IgD-negative memory B cell (primary cell): ENCODE measurements around the gene NFIC. TPM values are rescaled to one million over a fixed set of nuclear protein-coding genes. Genes with fewer than 3 reads are reported as not detected.
A peak's percentile ranks its signal among the peaks of the same experiment; 100 is the strongest.

Source experiments
- H3K27ac Mint-ChIP-seq, 3 donors: one replicate each; pipeline ENCODE4 v1.8.0; 2020 to 2022; ENCODE audit warnings: mild to moderate bottlenecking in 3 of 3, mixed read lengths in 3 of 3, moderate library complexity in 1 of 3
- H3K27me3 Mint-ChIP-seq: one replicate; pipeline ENCODE4 v1.8.0; 2021; ENCODE audit warnings: mixed read lengths
- H3K36me3 Mint-ChIP-seq: one replicate; pipeline ENCODE4 v1.8.0; 2020; ENCODE audit warnings: mild to moderate bottlenecking, mixed read lengths
- H3K4me1 Mint-ChIP-seq, 3 donors: one replicate each; pipeline ENCODE4 v1.8.0; 2020 to 2022; ENCODE audit warnings: mixed read lengths in 3 of 3, mild to moderate bottlenecking in 1 of 3
- H3K4me3 Mint-ChIP-seq, 4 donors: one replicate each; pipeline ENCODE4 v1.8.0; 2020 to 2022; ENCODE audit warnings: mild to moderate bottlenecking in 4 of 4, mixed read lengths in 4 of 4, moderate library complexity in 3 of 4
- H3K9me3 Mint-ChIP-seq, 3 donors: one replicate each; pipeline ENCODE4 v1.8.0; 2020 to 2021; ENCODE audit warnings: mixed read lengths in 3 of 3, mild to moderate bottlenecking in 1 of 3
- polyA plus RNA-seq: library from polyadenylated mRNA; unstranded; fragments of 300-500 nt; fragmentation: Illumina TruSeq; gene quantifications from one replicate; pipeline ENCODE4 v1.2.3, GENCODE V29; 2021

Gene NFIC
- polyA plus RNA-seq, 1 donor from 2014 or later, result 12.8 TPM

DNA sequence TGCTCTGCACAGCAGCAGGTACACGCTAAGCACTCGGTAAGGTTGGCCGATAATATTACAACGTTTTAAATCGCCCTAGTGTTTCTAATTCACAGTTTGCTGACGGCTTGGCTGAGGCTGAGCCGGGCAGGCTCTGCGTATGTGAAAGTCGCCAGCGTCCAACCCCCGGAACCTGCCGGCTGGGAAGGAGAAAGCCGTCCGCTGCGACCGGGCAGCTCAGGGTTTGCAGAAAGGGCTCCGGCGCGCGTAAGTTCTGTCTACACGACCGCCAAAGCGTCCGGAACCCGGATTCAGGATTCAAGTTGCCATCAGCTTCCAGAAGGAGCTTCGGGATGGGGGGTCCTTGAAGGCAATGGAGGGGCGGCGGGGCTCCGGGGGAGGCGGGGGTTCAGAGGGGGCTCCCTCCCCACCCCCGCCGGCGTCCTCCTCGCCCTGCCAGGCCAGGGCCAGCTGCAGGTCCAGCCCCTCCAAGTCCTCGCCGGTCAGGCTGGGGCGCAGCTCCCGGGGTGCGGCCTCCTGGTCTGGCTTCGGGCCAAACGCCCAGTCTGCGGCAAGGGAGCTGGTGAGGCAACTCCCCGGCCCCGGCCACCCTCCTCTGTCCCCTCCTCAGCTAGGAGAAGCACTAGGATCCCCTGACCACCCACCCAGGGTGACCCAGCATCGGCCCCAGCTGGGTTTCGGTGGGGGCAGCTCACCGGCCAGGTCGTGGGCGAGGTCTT lies 116.3 kb downstream of the NFIC start:
- Mint-ChIP-seq H3K36me3 (no peaks in the 10 kb centered on the region), H3K27me3 (peaks cover 3% of the 10 kb centered on the region), H3K27ac (no peak overlapping the region), H3K4me3 (peak overlapping the region in 1 of 4 donors; percentile 54), H3K9me3 (no peaks in the 10 kb centered on the region), H3K4me1 (peaks cover 4 to 7% (median 5%) of the 10 kb centered on the region in 3 donors)

DNA sequence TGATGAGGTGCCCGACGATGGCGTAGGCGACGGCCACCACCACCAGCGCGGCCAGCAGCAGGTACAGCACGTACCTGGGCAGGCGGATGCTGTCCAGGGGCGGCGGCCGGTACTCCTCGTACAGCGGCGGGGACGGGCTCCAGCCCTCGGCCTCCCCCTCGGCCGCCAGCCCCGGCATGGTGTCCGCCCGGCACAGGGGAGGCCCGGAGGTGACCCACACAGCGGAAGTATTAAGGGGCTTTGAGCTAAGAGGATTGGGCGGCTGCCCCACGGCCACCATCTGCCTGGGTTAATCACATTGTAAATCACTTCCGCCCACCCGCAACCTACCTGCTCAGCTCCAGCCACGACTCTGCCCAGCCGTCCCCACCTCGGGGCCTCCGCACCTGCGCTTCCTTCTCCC lies 116.8 kb downstream of the NFIC start, which contains the start of gene SMIM44:
Gene SMIM44, minus strand, starts transcription at position 216 of the 403 bp plus-strand sequence. Its CDS starts 38 bp downstream, at position 178.
- Mint-ChIP-seq H3K4me3 (peak within 1 kb of the TSS in 1 of 4 donors; percentile 54), H3K36me3 (no peaks in the 10 kb centered on the region), H3K9me3 (no peaks in the 10 kb centered on the region), H3K27me3 (peaks cover 3% of the 10 kb centered on the region), H3K27ac (no peak within 1 kb of the TSS), H3K4me1 (peaks cover 3 to 4% (median 4%) of the 10 kb centered on the region in 3 donors)

DNA sequence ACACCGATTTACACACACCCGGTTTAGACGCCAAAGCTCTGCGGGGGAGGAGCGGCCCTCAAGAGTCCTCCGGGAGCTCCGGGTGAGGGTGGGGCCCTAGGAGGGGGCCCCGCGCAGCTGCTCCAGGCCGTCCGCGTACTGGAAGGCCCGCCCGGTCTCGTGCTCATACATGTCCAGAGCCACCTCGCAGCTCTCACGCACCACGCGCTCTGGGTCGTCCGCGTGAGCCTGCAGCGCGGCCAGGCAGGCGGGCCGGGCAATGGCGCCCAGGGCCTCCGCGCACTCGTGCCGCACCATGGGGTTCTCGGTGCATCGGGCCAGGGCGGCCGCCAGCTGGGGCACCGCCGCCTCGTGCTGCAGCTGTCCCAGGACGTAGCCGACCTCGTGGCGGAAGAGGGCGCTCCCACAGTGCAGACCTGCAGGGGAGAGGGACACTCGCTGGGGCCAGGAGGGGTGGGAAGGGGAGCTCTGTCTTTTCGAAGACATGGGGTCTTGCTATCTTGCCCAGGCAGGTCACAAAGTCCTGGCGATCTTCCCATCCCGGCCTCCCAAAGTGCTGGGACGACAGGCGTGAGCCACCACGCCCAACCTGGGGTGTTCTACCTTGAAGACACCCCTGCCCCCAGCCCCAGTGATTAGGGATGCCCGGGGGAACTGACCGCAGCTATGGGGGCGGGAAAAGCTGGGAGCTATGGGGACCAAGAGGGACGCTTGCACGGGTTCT lies 125.2 kb downstream of the NFIC start:
- no peaks in the 10 kb centered on the region for H3K4me1 Mint-ChIP-seq
- no peak overlapping the region for H3K27ac Mint-ChIP-seq
- H3K27me3 Mint-ChIP-seq, result no peaks in the 10 kb centered on the region
- no peaks in the 10 kb centered on the region for H3K9me3 Mint-ChIP-seq
- peaks cover 2% of the 10 kb centered on the region for H3K36me3 Mint-ChIP-seq
- H3K4me3 Mint-ChIP-seq, result no peak overlapping the region

DNA sequence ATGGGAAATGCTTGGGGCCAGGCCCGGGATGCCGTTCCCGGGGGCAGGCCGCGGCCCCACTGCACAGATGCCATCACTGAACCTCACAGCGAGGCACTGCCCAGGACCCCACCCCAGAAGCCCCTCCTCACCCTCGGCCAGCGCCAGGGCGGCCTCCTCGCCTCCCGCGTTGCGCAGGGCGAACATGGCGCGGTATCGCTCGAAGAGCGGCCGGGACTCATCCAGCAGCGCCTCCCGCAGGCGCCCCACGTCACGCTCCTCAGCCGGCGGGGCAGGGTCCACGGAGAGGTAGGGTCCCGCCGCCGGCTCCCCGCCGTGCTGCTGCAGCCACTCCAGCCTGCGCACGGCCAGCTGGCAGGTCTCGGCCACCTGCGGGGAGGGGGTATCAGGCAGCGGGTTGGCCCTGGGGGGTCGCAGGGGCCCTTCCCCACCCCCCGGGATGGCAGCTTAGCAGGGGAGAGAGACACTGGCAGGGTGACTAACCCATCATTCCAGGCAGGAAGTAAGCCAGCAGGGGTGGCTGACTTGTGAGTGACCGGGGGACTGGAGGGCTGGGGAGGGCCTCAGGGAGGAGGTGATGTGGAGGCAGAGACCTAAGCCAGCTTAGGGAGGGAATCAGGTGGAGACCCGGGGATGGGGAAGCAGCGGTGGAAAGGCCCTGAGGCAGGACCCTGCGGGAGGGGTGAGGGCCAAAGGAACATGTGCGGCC lies 125.9 kb downstream of the NFIC start:
- Mint-ChIP-seq H3K27me3 (no peaks in the 10 kb centered on the region), H3K9me3 (no peaks in the 10 kb centered on the region), H3K27ac (peak overlapping the region in 1 of 3 donors; percentile 18), H3K4me1 (peaks cover 0 to 3% (median 0%) of the 10 kb centered on the region in 3 donors), H3K4me3 (peak overlapping the region in 1 of 4 donors; percentile 37), H3K36me3 (peaks cover 5% of the 10 kb centered on the region)

DNA sequence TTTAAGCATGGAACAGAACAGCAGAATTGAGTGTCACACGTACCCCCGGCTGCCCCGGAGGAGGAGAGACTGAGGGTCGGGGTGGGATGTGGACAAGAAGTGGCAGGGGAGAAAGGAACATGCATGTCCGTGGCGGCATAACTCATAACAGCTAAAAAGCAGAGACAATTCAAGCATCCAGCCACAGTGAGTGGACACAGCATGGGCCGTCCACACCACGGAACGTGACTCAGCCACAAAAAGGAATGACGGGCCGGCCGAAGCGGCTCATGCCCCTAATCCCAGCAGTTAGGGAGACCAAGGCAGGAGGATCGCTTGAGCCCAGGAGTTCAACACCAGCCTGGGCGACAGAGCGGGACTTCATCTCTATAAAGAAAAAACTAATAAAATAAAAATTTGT lies 126.5 kb downstream of the NFIC start:
- peaks cover 0 to 3% (median 0%) of the 10 kb centered on the region in 3 donors for H3K4me1 Mint-ChIP-seq
- H3K4me3 Mint-ChIP-seq, result no peak overlapping the region
- H3K27me3 Mint-ChIP-seq, result no peaks in the 10 kb centered on the region
- peak overlapping the region in 1 of 3 donors; percentile 18 for H3K27ac Mint-ChIP-seq
- peaks cover 5% of the 10 kb centered on the region for H3K36me3 Mint-ChIP-seq
- no peaks in the 10 kb centered on the region for H3K9me3 Mint-ChIP-seq

DNA sequence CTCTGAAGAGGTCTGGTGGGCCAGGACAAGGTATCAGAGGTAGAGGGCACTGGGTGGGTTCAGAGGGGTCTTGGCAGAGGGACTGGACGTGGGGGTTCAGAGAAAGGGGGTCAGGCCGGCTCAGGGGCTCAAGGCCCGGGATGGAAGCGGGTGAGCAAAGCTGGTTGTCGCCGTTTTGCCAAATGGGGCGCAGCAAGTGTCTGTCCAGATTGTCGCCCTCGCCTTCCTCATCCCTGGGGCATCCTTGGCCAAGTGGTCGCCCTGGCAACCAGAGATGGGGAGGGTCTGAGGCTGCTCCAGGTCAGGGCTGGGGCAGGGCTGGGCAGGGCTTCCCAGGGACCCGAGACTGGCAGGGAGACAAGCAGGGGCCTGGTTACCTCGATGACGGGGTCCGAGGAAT lies 127.3 kb downstream of the NFIC start:
- Mint-ChIP-seq H3K27me3 (no peaks in the 10 kb centered on the region), H3K9me3 (no peaks in the 10 kb centered on the region), H3K4me3 (no peak overlapping the region)

DNA sequence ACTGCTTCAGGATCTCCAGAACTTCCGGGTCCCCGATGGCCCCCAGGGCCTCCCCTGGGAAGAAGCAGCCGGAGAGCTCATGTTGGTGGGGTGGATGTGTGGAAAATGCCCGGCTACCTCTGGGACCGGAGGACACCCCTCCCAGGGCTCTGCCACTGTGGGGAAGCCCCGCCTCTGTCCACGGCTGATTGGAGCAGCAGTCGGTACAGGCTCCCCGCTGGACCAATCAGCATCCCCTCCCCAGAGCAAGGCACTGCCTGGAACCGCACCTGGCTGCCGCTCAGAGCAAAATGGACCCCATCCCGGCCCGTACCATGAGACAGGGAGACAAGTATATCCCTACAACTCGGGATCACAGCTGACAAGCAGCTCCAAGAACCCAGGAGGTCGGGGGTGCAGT lies 127.7 kb downstream of the NFIC start:
- Mint-ChIP-seq H3K4me1 (peaks cover 1 to 5% (median 3%) of the 10 kb centered on the region in 3 donors), H3K36me3 (peaks cover 7% of the 10 kb centered on the region), H3K27ac (no peak overlapping the region), H3K9me3 (no peaks in the 10 kb centered on the region), H3K27me3 (no peaks in the 10 kb centered on the region), H3K4me3 (no peak overlapping the region)

More for the DNA sequence above, 127.3 kb downstream of the NFIC start:
- H3K27ac Mint-ChIP-seq, result peak overlapping the region in 1 of 3 donors; percentile 39
- H3K4me1 Mint-ChIP-seq, result peaks cover 0 to 5% (median 0%) of the 10 kb centered on the region in 3 donors
- peaks cover 7% of the 10 kb centered on the region for H3K36me3 Mint-ChIP-seq

DNA sequence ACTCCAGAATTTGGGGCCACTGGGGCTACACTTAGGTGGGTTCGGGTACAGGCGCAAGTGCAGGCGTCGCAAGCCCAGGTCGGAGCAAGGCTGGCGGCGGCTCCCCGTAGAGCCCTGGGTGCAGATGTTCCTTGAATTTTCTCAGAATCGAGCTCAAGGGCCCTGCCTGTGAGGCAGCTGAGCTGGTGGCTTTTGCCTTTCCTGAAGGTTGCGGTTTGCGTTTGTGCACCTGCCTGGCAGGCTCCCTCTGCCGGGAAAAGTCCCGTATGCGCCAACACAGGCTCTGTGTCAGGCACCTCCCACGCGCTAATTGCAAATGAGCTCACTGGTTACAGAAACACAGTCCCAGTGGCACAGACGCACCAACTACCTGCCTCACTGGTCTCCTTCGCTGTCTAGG lies 128.2 kb downstream of the NFIC start:
- Mint-ChIP-seq H3K9me3 (no peaks in the 10 kb centered on the region), H3K27me3 (no peaks in the 10 kb centered on the region), H3K4me3 (no peak overlapping the region), H3K4me1 (peaks cover 3 to 7% (median 6%) of the 10 kb centered on the region in 3 donors), H3K36me3 (peaks cover 8% of the 10 kb centered on the region), H3K27ac (peak overlapping the region in 1 of 3 donors; percentile 39)

DNA sequence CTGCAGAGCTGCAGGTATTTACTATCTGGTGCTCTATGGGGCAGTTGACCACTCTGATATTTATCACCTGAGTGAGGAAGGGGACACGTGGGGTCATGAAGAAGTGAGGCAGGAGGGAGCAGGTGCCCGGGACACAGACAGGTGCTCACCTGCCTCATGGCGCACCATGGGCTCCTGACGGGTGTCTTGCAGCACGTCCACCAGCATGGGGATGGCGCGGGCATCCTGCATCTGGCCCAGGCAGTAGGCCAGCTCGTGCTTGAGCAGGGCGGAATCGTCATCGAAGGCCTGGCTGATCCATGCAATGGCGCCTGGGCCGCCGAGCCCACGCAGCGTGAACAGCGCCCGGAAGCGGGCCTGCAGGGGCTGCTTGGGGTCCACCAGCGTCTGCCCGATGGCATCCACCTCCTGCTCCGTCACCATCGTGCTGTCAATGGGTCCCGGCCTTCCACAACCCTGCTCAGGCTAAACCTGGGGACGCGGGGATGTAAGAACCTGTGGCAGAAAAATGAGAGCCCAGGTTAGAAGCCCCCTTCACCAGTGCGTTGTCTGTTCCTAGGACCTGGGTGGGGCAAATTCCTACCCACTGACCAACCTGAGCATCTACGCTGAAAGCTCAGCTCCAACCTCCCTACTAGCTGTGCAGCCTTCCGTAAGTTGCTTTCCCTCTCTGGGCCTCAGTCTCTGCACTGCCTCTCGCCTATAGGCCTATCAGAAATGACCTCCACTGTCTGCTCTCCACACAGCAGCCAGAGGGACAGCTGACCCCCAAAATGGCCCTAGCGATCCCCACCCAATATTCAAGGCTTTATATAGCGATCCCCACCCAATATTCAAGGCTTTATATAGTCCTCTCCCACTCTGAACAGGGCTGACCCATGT lies 130.2 kb downstream of the NFIC start:
- H3K9me3 Mint-ChIP-seq, result no peaks in the 10 kb centered on the region
- H3K4me1 Mint-ChIP-seq, result peaks cover 10 to 15% (median 12%) of the 10 kb centered on the region in 3 donors
- peaks cover 10% of the 10 kb centered on the region for H3K36me3 Mint-ChIP-seq
- peak overlapping the region in 2 of 3 donors; percentile 19 to 39 for H3K27ac Mint-ChIP-seq
- H3K4me3 Mint-ChIP-seq, result peak overlapping the region in 1 of 4 donors; percentile 76
- no peaks in the 10 kb centered on the region for H3K27me3 Mint-ChIP-seq

DNA sequence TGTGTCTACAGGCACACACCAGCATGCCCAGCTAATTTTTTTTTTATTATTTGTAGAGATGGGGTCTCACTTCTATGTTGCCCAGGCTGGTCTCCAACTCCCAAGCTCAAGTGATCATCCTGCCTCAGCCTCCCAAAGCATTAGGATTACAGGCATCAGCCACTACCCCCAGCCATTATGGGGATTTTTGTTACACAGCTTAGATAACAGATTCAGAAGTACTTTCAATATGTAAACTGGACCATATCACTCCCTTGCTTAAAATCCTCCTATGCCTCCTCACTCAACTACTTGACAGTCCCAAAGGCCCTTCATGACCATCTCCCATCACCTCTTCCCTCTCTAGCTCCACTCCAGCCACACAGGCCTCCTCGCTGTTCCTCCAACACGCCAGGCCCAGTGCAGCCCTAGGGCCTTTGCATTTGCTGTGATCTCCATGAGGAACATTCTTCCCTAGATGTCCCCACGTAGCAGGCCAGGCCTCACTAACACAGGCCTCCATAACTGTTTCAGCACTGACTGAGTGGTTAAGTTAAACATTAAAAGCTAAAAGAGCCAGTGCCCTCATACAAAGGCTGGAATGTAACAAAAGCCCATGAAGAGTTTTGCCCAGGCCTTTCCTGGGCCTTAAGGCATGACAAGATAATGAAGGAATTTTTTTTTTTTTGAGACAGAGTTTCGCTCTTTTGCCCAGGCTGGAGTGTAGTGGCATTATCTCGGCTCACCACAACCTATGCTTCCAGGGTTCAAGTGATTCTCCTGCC lies 131.6 kb downstream of the NFIC start:
- Mint-ChIP-seq H3K27me3 (no peaks in the 10 kb centered on the region), H3K9me3 (no peaks in the 10 kb centered on the region), H3K4me3 (peak overlapping the region in 2 of 4 donors; percentile 76 to 78), H3K27ac (peak overlapping the region in 1 of 3 donors; percentile 90), H3K4me1 (peaks cover 10 to 15% (median 12%) of the 10 kb centered on the region in 3 donors), H3K36me3 (peaks cover 10% of the 10 kb centered on the region)

DNA sequence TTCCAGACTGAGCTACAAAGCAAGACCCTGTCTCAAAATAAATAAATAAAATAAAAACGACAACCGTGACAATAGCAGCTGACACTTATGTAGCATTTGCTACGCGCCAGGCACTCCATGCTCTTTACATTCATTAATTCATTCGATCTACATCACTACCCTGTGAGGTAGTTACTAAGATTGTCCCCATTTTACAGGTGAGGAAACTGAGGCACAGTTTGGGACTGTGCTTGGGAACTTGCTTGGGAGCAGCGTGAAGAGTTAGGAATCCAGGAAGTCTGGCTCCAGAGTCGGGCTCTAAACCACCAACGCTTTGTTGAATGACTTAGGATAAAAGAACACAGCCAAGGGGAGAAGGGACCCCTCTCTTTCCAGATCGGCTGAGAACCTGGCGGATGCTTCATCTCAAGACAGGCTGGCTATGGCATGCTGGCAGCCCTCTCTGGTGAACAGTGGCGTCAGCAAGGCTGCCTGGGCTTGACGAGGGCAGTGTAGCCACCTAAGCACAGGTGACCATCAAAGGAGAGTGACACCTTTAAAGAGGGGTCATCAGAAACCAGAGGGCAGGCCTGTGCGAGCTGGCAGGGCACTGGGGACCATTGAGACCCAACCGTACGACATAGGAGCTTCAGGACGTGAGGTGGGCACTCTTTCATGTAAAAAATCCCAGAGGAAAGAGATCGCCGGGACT lies 133.5 kb downstream of the NFIC start:
- Mint-ChIP-seq H3K4me1 (peaks cover 12 to 15% (median 13%) of the 10 kb centered on the region in 3 donors), H3K27me3 (no peaks in the 10 kb centered on the region), H3K36me3 (peaks cover 10% of the 10 kb centered on the region), H3K4me3 (peak overlapping the region; percentile 86 to 98 (median 95)), H3K27ac (peak overlapping the region; percentile 90 to 99 (median 98)), H3K9me3 (no peaks in the 10 kb centered on the region)

DNA sequence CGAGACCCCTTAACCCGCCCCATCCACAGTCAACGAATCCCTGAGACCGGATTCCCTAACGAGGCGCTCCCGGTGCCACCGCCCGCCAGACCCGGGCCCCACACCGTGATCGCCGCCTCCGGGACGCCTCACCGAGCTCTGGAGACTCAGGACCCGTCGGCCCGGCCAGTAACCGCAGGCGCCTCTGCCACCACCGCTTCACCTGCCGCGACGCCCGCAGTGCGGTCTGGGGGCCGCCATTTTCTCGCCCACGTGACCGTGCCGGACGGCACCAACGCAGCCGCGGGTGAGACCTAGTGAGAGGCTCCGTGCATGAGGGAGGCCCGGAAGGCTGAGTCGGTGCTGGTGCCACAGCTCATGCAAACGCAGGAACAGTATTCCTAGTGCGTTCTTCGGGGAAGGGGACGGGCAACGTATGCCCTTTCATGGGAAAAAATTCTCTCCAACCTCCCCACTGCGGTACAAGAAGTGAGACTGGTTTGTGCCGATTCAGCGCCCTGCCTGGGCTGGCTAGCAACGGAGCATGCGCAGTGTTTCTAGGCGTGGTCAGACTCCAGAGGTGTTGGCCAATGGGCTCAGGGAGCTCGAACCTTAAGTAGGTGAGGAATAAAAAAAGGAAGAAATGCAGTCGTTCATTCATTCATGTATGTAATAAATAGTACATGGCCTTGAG lies 134.2 kb downstream of the NFIC start, which contains the start of gene DOHH:
Gene DOHH, minus strand, starts transcription at position 246 of the 673 bp plus-strand sequence. CDS start 3,860 bp downstream, outside the sequence.
- Mint-ChIP-seq H3K27me3 (no peaks in the 10 kb centered on the region), H3K9me3 (no peaks in the 10 kb centered on the region), H3K27ac (peak within 1 kb of the TSS; percentile 90 to 99 (median 98)), H3K36me3 (peaks cover 10% of the 10 kb centered on the region), H3K4me1 (peaks cover 13 to 15% (median 15%) of the 10 kb centered on the region in 3 donors), H3K4me3 (peak within 1 kb of the TSS; percentile 86 to 98 (median 95))
